Left lung (tissue), 10 donors: ENCODE measurements around the gene ST7. TPM values are rescaled to one million over a fixed set of nuclear protein-coding genes. Genes with fewer than 3 reads are reported as not detected.
A peak's percentile ranks its signal among the peaks of the same experiment; 100 is the strongest.

ENCODE experiments used
- ATAC-seq: fragments of 200-7000 bp; cut with Tn5 transposase; one replicate; pipeline ENCODE4 v1.9.1; 2020; ENCODE audit warnings: moderate library complexity
- DNase-seq, 4 donors: peaks; one replicate each; pipeline ENCODE4 v3.0.0-alpha.2; 2013 to 2020
- H3K27ac ChIP-seq, 2 donors: fragments of 200-600 bp; sonication (generic) in 1 of 2; one replicate each; pipeline versions ENCODE4 v1.5.0 to v1.8.0; 2020 to 2021
- H3K27me3 ChIP-seq, 2 donors: fragments of 200-600 bp; sonication (generic) in 1 of 2; one replicate each; pipeline versions ENCODE4 v1.5.0 to v1.8.0; 2020 to 2021
- H3K36me3 ChIP-seq, 2 donors: fragments of 200-600 bp; sonication (generic) in 1 of 2; one replicate each; pipeline versions ENCODE4 v1.5.0 to v1.8.0; 2020 to 2021
- H3K4me1 ChIP-seq, 2 donors: fragments of 200-600 bp; one replicate each; pipeline ENCODE4 v1.8.0; 2021
- H3K4me3 ChIP-seq, 2 donors: fragments of 200-600 bp; sonication (generic) in 1 of 2; one replicate each; pipeline versions ENCODE4 v1.5.0 to v1.8.0; 2020 to 2021; ENCODE audit warnings: mild to moderate bottlenecking in 1 of 2
- H3K9me3 ChIP-seq, 2 donors: fragments of 200-600 bp; sonication (generic) in 1 of 2; one replicate each; pipeline versions ENCODE4 v1.5.0 to v1.8.0; 2020 to 2021
- CTCF ChIP-seq, 2 donors: fragments of 200-600 bp; sonication (generic) in 1 of 2; IDR thresholded peaks; one replicate each; pipeline versions ENCODE4 v1.5.0 to v1.8.0; 2021; ENCODE audit warnings: antibody characterized with exemption in 2 of 2
- intact Hi-C, 2 donors: fragments of 100-400 bp; cut with DNase I; formaldehyde crosslinking; loops; one replicate each; pipeline versions ENCODE4 v1.11.2 to v1.14.2; 2022
- polyA plus RNA-seq, 6 donors: library from polyadenylated mRNA; unstranded; fragments of 120-200 nt; gene quantifications; one replicate each; pipeline ENCODE4 v1.2.1, GENCODE V29; 2013; ENCODE audit not compliant: insufficient read length in 6 of 6
- total RNA-seq, 2 donors: library from RNA; stranded (reverse); fragmentation: NEBNext Ultra II Directional; extraction: Animal tissue kit (Norgen Biotek cat#: 25700); gene quantifications; one replicate each; pipeline ENCODE4 v1.2.1, GENCODE V29; 2021
- donor health status: DM: no; HTN: yes; CAD: no.
- donor health status: DM: no; HTN: no; CAD: no.

The ST7 gene
- total and polyA plus RNA-seq, 8 donors: 36.3 to 60.6 (median 48.4) TPM

DNA sequence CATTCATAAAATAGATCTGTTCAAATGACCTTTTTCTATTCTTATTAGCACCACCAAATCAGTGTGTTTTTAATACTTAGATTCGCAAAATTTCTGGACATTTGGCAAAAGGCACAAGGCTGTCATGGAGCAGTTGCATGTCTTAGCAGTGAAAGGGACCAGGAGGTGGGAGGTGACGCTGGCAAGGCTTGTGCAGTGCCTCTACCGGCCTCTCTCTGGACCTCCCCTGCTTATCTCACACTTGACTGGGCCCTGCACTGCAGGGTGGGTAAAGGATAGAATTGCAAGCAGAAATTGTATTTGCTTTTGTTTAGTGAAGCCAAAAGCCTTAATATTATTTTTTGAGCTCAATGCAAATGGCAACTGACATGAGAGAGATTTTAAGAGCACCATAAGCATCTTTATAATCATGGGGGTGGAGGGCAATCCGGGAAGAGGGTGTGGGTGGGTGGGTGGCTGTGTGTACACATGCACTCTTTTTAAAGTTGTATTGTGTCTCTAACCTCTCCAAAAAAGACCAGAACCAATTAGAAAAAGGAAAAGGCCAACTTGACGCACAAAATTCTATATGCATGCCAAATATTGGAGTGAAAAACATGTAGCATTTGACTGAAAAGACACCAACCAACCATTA lies 263.3 kb downstream of the ST7 start:
- H3K36me3 ChIP-seq: peaks cover 0 to 6% of the 10 kb centered on the region in 2 donors
- no peak overlapping the region for H3K27ac ChIP-seq
- no peaks in the 10 kb centered on the region for H3K9me3 ChIP-seq
- H3K4me1 ChIP-seq: peaks cover 0 to 3% of the 10 kb centered on the region in 2 donors
- intact Hi-C loops: no loop called here
- peak in 1 of 4 donors; percentile 17 for DNase-seq
- TF ChIP-seq CTCF (IDR thresholded peaks at IDR 0.05): no peak
- H3K27me3 ChIP-seq: no peaks in the 10 kb centered on the region
- no peak for ATAC-seq
- no peak overlapping the region for H3K4me3 ChIP-seq

DNA sequence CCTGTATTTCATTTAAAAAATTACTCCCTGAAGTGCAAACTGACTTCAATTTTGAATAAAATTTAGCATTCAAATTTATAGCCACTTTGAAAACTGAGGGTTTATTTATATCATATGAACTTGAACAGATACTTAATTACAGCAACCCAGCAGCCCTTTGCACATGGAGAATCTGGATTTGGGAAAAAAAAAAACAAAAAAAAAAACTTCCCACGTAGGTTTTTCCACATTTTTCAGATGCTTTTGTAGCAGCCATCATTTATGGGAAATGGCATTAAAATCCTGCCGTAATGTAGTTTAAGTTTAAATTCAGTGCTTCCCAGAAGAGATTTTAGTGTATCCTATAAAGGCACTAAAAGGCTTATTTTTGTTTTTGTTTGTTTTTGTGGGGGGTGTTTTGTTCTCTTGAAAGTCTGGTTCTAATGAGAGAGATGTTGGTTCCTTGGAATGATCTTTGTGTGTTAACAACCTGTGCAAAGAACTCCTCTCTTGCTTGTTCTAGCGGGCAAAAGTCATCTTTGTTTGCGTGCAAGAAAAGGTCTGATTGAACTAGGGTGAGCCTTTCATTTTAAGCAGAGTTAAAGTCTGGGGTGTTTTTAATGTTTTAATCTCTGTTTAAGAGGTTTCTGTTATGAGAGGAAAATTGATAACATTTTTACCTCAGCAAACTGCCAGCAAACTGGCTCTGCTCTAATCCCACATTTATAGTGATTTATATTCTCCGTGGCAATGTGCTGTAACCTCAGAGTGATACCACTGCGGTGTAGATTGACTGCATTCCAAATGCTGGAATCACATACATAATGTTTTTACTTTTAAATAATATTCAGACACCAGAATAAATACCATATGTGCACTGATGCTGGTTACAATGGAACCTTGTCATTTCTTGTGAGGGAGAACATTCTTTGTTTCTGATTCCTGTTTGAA lies 264.1 kb downstream of the ST7 start:
- TF ChIP-seq CTCF (IDR thresholded peaks at IDR 0.05): no peak
- Histone ChIP-seq H3K4me1 (peaks cover 0 to 3% of the 10 kb centered on the region in 2 donors), H3K9me3 (no peaks in the 10 kb centered on the region), H3K4me3 (no peak overlapping the region), H3K27ac (no peak overlapping the region), H3K36me3 (peaks cover 0 to 14% of the 10 kb centered on the region in 2 donors), H3K27me3 (no peaks in the 10 kb centered on the region)
- intact Hi-C loops: no loop called here
- DNase-seq (no peak), ATAC-seq (no peak)

DNA sequence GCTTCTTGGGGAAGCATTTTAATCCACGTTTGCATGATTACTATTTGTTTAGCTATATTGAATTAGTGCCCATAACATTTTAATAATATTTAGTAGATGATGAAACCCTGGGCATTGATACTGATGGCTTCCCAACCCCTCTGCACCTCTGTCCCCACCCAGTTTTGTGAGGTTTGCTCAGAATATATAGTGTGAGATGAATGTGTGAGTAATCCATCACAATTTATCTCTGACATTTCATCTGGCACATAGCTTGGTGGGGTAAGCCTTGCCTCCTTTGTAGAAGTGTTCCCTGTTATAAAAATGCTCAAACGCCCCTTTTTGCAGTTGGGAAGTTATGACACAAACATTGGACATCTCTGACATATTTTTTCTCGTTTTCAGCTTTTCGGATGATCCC lies 265.4 kb downstream of the ST7 start:
- intact Hi-C loops: no loop called here
- Histone ChIP-seq H3K9me3 (no peaks in the 10 kb centered on the region), H3K4me1 (no peaks in the 10 kb centered on the region), H3K27ac (no peak overlapping the region), H3K27me3 (no peaks in the 10 kb centered on the region), H3K4me3 (no peak overlapping the region), H3K36me3 (peaks cover 0 to 27% of the 10 kb centered on the region in 2 donors)
- TF ChIP-seq CTCF (IDR thresholded peaks at IDR 0.05): no peak
- no peak for ATAC-seq
- no peak for DNase-seq

DNA sequence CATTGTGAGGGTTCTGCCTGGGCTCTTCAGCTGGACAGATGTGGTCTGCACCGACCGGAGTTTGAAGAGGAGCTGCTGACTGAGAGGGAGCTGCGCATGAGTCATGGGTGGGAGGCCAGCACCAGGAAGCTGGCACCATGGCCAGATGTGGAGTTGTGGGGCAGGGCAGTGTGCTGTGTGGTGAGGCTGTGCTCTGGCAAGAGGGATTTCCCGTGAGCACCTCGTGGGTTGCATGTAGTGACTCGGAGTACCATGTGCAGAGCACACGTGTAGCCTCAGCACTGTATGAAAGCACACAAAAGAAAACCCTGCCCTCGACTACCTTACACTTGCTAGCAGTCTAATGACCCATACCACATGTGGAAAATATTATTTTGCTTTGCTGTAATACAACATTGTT lies 266.2 kb downstream of the ST7 start:
- ATAC-seq: peak; percentile 18
- no peaks in the 10 kb centered on the region for H3K9me3 ChIP-seq
- H3K27ac ChIP-seq: no peak overlapping the region
- H3K27me3 ChIP-seq: no peaks in the 10 kb centered on the region
- DNase-seq: no peak
- no peaks in the 10 kb centered on the region for H3K4me1 ChIP-seq
- H3K36me3 ChIP-seq: peaks cover 0 to 30% of the 10 kb centered on the region in 2 donors
- TF ChIP-seq CTCF (IDR thresholded peaks at IDR 0.05): no peak
- intact Hi-C loops: no loop called here
- H3K4me3 ChIP-seq: no peak overlapping the region

GRCh38 chr7:117220836-117221235 lies 267.5 kb downstream of the ST7 start:
- no peak for DNase-seq
- TF ChIP-seq CTCF (IDR thresholded peaks at IDR 0.05): no peak

More at GRCh38 chr7:117220836-117221235, 267.5 kb downstream of the ST7 start:
- Histone ChIP-seq H3K4me3 (no peak overlapping the region), H3K9me3 (no peaks in the 10 kb centered on the region), H3K27me3 (no peaks in the 10 kb centered on the region), H3K27ac (no peak overlapping the region), H3K4me1 (no peaks in the 10 kb centered on the region), H3K36me3 (peaks cover 0 to 30% of the 10 kb centered on the region in 2 donors)
- ATAC-seq: no peak
- intact Hi-C loops: no loop called here
